CD4-positive, alpha-beta memory T cell (primary cell): Measurements from ENCODE around the gene EPB41L4A. TPM values are rescaled to one million over a fixed set of nuclear protein-coding genes. Genes with fewer than 3 reads are reported as not detected.

ENCODE experiments used
- CTCF ChIA-PET: fragments of 350-600 bp; sonication (Branson Sonifier 250); formaldehyde crosslinking; loops from one replicate; lab custom pipeline; 2021; ENCODE audit warnings: inconsistent platforms; ENCODE audit not compliant: partially characterized antibody; lab: Charles Lee
- POLR2A ChIA-PET: fragments of 350-600 bp; sonication (Branson Sonifier 250); formaldehyde crosslinking; loops from one replicate; lab custom pipeline; 2021; ENCODE audit not compliant: partially characterized antibody; lab: Charles Lee
- DNase-seq, 5 donors: peaks; one replicate each; pipeline versions ENCODE4 v3.0.0 to v3.0.0-alpha.2; 2020 to 2022; ENCODE audit warnings: mixed read lengths in 1 of 5
- H3K27ac ChIP-seq: one replicate; pipeline ENCODE4 v1.7.0; 2013; ENCODE audit warnings: low read depth, low read length
- H3K27me3 ChIP-seq: 2 replicates; pipeline ENCODE4 v1.7.0; 2013; ENCODE audit warnings: mild to moderate bottlenecking, low read length, moderate library complexity; ENCODE audit not compliant: insufficient read depth
- H3K36me3 ChIP-seq: 2 replicates; pipeline ENCODE4 v1.7.0; 2013; ENCODE audit warnings: mild to moderate bottlenecking, low read length, moderate library complexity; ENCODE audit not compliant: insufficient read depth
- H3K4me1 ChIP-seq: 2 replicates; pipeline ENCODE4 v1.7.0; 2013; ENCODE audit warnings: mild to moderate bottlenecking, low read length, moderate library complexity; ENCODE audit not compliant: insufficient read depth
- H3K4me3 ChIP-seq, 2 donors: one replicate each; pipeline ENCODE4 v1.7.0; 2013; ENCODE audit warnings: low read length in 2 of 2, mild to moderate bottlenecking in 1 of 2
- H3K9me3 ChIP-seq, 2 donors: one replicate each; pipeline ENCODE4 v1.7.0; 2013; ENCODE audit warnings: low read length in 2 of 2, control low read depth in 1 of 2; ENCODE audit not compliant: control insufficient read depth in 1 of 2
- H3K27ac Mint-ChIP-seq, 7 donors: one replicate each; pipeline ENCODE4 v1.8.0; 2020 to 2021; ENCODE audit warnings: mixed read lengths in 7 of 7, mild to moderate bottlenecking in 6 of 7, inconsistent platforms in 3 of 7, moderate library complexity in 3 of 7
- H3K27me3 Mint-ChIP-seq, 2 donors: one replicate each; pipeline ENCODE4 v1.8.0; 2020 to 2021; ENCODE audit warnings: mixed read lengths in 2 of 2
- H3K36me3 Mint-ChIP-seq, 2 donors: one replicate each; pipeline ENCODE4 v1.8.0; 2020 to 2021; ENCODE audit warnings: mixed read lengths in 2 of 2, inconsistent platforms in 1 of 2, mild to moderate bottlenecking in 1 of 2
- H3K4me1 Mint-ChIP-seq, 4 donors: one replicate each; pipeline ENCODE4 v1.8.0; 2020 to 2021; ENCODE audit warnings: mixed read lengths in 4 of 4, mild to moderate bottlenecking in 1 of 4
- H3K4me3 Mint-ChIP-seq, 8 donors: one replicate each; pipeline ENCODE4 v1.8.0; 2020 to 2021; ENCODE audit warnings: mixed read lengths in 8 of 8, mild to moderate bottlenecking in 7 of 8, moderate library complexity in 6 of 8, inconsistent platforms in 3 of 8
- H3K9me3 Mint-ChIP-seq, 8 donors: one replicate each; pipeline ENCODE4 v1.8.0; 2020 to 2021; ENCODE audit warnings: mixed read lengths in 8 of 8, mild to moderate bottlenecking in 5 of 8, inconsistent platforms in 3 of 8, moderate library complexity in 1 of 8
- intact Hi-C: fragments of 100-400 bp; cut with micrococcal nuclease; formaldehyde crosslinking; loops from one replicate; pipeline ENCODE4 v1.15.1; 2023
- polyA plus RNA-seq, 2 donors: library from polyadenylated mRNA; unstranded; fragments of 300-500 nt; fragmentation: Illumina TruSeq; gene quantifications; one replicate each; pipeline ENCODE4 v1.2.3, GENCODE V29; 2021
- total RNA-seq, 2 experiments: library from RNA; stranded (reverse); gene quantifications; one replicate each; pipeline ENCODE4 v1.2.3, GENCODE V29; 2021

EPB41L4A gene
- total and polyA plus RNA-seq, 4 experiments from 2014 or later = 0.30 to 1.1 (median 0.72) TPM

DNA sequence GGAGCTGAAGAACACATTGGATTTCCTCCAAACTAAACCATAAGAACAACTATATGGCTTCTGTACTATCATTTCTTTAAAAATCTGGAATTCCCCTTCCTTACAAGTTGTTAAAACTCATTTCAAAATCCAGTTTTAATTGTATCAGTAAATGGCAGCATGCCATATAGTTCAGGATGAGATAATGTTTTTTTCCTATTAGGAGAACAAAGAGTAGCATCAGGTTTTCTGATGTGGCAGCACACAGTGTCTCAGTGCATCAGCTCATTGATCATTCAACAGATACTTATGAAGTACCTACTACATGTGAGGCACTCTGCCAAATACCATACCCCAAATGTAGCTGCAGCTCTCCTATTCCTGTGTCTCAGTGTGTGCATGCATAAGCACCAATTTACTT, 161.1 kb downstream of the EPB41L4A start:
- H3K9me3 ChIP-seq = no peaks in the 10 kb centered on the region
- ChIA-PET POLR2A (no interaction called here), CTCF (no interaction called here)
- Mint-ChIP-seq H3K27ac (no peak overlapping the region), H3K27me3 (peaks cover 2 to 6% of the 10 kb centered on the region in 2 donors), H3K4me3 (no peak overlapping the region), H3K4me1 (no peaks in the 10 kb centered on the region), H3K9me3 (no peaks in the 10 kb centered on the region), H3K36me3 (no peaks in the 10 kb centered on the region)
- no peaks in the 10 kb centered on the region for H3K36me3 ChIP-seq
- H3K27ac ChIP-seq = no peak overlapping the region
- intact Hi-C loops = no loop called here
- DNase-seq = no peak
- H3K4me1 ChIP-seq = no peaks in the 10 kb centered on the region
- H3K27me3 ChIP-seq = no peaks in the 10 kb centered on the region
- H3K4me3 ChIP-seq = no peak overlapping the region

DNA sequence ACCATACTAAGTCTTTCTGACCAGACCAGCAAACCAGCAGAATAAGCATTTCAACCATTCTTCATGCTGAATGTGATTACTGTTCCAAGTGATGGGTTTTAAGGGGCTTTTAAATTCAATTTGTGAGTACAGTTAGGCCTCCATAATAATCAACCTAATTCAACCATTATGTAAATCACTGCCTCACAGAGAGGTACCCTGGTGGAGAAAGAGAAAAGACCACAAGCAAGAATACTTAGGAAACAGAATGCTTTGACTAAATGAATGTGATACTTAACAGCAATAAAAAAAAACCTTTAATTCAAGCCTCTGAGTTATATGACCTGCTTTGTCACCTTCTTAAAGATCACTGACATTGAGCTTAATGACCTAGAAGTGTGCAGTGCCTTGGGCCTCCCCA, 162.1 kb downstream of the EPB41L4A start:
- no peak overlapping the region for H3K4me3 ChIP-seq
- no peaks in the 10 kb centered on the region for H3K36me3 ChIP-seq
- no peaks in the 10 kb centered on the region for H3K36me3 Mint-ChIP-seq
- no peak overlapping the region for H3K27ac Mint-ChIP-seq
- ChIA-PET POLR2A (no interaction called here), CTCF (no interaction called here)
- no peak overlapping the region for H3K27ac ChIP-seq
- H3K9me3 ChIP-seq = no peaks in the 10 kb centered on the region
- no peaks in the 10 kb centered on the region for H3K4me1 ChIP-seq
- no peaks in the 10 kb centered on the region for H3K4me1 Mint-ChIP-seq
- H3K9me3 Mint-ChIP-seq = no peaks in the 10 kb centered on the region
- no peak for DNase-seq
- no peak overlapping the region for H3K4me3 Mint-ChIP-seq
- peaks cover 2 to 6% of the 10 kb centered on the region in 2 donors for H3K27me3 Mint-ChIP-seq
- no peaks in the 10 kb centered on the region for H3K27me3 ChIP-seq
- intact Hi-C loops = no loop called here

DNA sequence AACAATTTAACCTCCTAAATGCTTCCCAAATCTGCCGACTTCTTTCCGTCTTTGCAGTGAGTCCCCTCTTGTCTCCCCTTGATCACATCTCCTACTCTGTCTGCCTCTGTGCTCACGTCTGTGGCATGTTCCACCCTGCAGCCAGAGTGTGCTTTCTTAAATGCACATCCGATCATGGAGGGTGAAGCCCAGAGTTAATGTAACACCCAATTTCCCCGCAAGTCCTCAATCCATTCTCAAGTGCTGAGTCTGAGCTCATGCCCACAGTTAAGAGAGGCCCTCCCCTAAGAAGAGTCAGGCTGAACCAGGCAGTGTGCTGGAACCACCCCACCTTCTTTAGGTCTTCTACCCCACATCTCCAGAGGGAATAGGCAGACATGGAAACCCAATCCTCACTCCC, 164.8 kb downstream of the EPB41L4A start:
- H3K4me1 ChIP-seq = no peaks in the 10 kb centered on the region
- H3K4me3 Mint-ChIP-seq = no peak overlapping the region
- no peak overlapping the region for H3K4me3 ChIP-seq
- H3K36me3 Mint-ChIP-seq = no peaks in the 10 kb centered on the region
- ChIA-PET POLR2A (no interaction called here), CTCF (no interaction called here)
- DNase-seq = no peak
- no peaks in the 10 kb centered on the region for H3K4me1 Mint-ChIP-seq
- H3K27ac ChIP-seq = no peak overlapping the region
- intact Hi-C loops = no loop called here
- H3K27ac Mint-ChIP-seq = no peak overlapping the region
- H3K27me3 Mint-ChIP-seq = peaks cover 2 to 6% of the 10 kb centered on the region in 2 donors
- H3K27me3 ChIP-seq = no peaks in the 10 kb centered on the region
- H3K9me3 ChIP-seq = no peaks in the 10 kb centered on the region
- H3K9me3 Mint-ChIP-seq = no peaks in the 10 kb centered on the region
- H3K36me3 ChIP-seq = no peaks in the 10 kb centered on the region

DNA sequence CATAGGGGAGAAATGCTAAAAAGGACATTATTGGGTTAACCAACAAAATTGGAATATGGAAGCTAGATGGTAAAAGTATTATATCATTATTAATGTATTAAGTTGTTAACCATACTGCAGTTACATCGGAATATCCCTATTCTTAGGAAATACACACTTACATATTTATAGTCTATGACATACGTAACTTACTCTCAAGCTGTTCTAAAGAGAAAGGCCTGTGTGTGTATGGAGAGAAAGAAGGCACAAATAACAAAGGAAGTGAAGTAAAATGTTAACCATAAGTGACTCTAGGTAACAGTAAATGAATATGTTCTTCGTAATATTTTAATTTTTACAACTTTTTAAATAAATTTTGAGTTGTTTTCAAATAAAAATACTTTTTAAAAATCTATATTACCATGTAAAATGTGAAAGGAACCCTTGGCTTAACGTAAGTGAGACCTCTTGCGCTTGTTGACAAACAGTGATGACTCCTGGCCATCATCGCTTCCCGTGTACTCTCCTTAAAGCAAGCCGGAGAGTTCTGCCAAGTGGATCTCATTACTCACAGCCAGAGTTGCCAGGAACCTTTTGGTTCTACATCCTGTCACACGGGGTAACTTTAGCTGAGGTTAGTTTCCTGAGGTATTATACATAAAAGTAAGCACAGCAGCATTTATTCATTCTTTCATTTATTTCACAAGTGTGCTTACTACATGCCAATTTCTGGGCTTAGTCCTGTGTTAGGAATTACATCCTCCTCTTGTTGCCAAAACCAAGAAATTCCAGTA, 165.4 kb downstream of the EPB41L4A start:
- ChIA-PET CTCF (no interaction called here), POLR2A (no interaction called here)
- H3K27me3 Mint-ChIP-seq = peaks cover 3% of the 10 kb centered on the region in 2 donors
- no peak for DNase-seq
- no peak overlapping the region for H3K27ac ChIP-seq
- no peak overlapping the region for H3K27ac Mint-ChIP-seq
- intact Hi-C loops = no loop called here
- no peaks in the 10 kb centered on the region for H3K36me3 Mint-ChIP-seq
- H3K4me3 Mint-ChIP-seq = no peak overlapping the region
- no peaks in the 10 kb centered on the region for H3K9me3 ChIP-seq
- no peaks in the 10 kb centered on the region for H3K4me1 Mint-ChIP-seq
- H3K9me3 Mint-ChIP-seq = no peaks in the 10 kb centered on the region
- no peaks in the 10 kb centered on the region for H3K36me3 ChIP-seq
- no peaks in the 10 kb centered on the region for H3K27me3 ChIP-seq
- H3K4me3 ChIP-seq = no peak overlapping the region
- H3K4me1 ChIP-seq = no peaks in the 10 kb centered on the region

DNA sequence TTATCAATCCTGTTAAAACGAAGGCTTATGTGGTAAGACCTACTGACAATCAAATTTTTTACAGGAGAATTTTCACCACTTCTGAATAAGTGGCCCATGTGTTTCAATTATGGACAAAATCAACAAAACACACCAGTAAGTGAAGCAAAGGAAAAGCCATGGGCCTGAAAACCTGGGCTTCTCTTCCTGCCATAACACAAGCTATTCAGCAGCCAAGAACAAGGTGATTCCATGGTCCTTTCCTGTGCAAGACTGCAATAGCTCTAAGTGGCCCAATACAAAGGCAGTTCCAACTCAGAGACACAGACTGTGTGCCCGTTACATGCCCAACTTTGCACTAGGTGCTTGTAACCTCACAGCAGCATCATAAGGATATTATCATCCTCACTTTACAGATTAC, 168.5 kb downstream of the EPB41L4A start:
- H3K9me3 Mint-ChIP-seq = no peaks in the 10 kb centered on the region
- Histone ChIP-seq H3K27ac (no peak overlapping the region), H3K4me3 (no peak overlapping the region), H3K4me1 (no peaks in the 10 kb centered on the region), H3K36me3 (no peaks in the 10 kb centered on the region), H3K27me3 (no peaks in the 10 kb centered on the region), H3K9me3 (no peaks in the 10 kb centered on the region)
- no peaks in the 10 kb centered on the region for H3K36me3 Mint-ChIP-seq
- DNase-seq = no peak
- H3K27ac Mint-ChIP-seq = no peak overlapping the region
- ChIA-PET POLR2A (no interaction called here), CTCF (no interaction called here)
- H3K4me3 Mint-ChIP-seq = no peak overlapping the region
- peaks cover 0 to 5% of the 10 kb centered on the region in 2 donors for H3K27me3 Mint-ChIP-seq
- intact Hi-C loops = no loop called here
- H3K4me1 Mint-ChIP-seq = no peaks in the 10 kb centered on the region

DNA sequence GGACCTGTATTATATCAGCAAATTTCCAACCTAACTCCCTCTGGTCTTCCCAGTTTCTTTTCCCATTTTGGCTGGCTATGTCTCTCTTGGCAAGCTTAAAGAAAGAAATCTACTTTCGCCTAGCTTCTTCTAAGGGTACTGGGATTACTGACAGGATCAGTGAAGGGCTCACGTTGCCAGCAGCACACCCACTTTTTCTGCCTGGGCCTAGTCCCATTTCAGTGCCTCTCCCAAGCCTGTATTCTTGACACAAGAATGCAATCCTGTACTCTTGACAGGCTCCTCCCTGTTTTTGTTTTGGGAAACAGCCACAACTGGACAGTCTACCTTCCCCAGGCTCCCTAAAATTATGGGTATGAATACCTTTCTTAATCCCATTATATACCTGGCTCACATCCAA, 170.5 kb downstream of the EPB41L4A start:
- Mint-ChIP-seq H3K4me3 (no peak overlapping the region), H3K27ac (no peak overlapping the region), H3K27me3 (peaks cover 2 to 7% of the 10 kb centered on the region in 2 donors), H3K36me3 (no peaks in the 10 kb centered on the region), H3K9me3 (no peaks in the 10 kb centered on the region), H3K4me1 (no peaks in the 10 kb centered on the region)
- Histone ChIP-seq H3K4me1 (no peaks in the 10 kb centered on the region), H3K27me3 (no peaks in the 10 kb centered on the region), H3K4me3 (no peak overlapping the region), H3K27ac (no peak overlapping the region), H3K36me3 (no peaks in the 10 kb centered on the region), H3K9me3 (no peaks in the 10 kb centered on the region)
- CTCF ChIA-PET = no interaction called here
- POLR2A ChIA-PET = no interaction called here
- DNase-seq = no peak
- intact Hi-C loops = no loop called here

DNA sequence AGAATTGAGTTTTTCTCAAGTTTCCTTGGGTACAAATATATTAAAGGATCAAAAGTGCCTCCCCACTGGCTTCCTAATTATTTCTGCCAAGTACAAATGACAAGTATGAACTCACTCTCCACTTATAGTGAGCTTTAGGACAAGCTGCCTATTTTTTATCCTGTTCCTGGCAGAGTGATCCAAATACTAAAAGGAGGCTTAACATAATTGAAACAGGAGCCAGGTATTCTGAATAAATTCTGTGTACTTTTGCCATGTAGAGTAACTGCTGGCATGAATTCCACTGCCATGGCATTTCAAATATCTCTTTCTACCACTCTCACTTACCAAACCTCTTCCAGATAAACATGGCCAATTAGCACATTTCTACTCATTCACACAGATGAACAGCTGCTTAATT, 171.1 kb downstream of the EPB41L4A start:
- no peak overlapping the region for H3K4me3 ChIP-seq
- no peak overlapping the region for H3K4me3 Mint-ChIP-seq

More for the DNA sequence above, 171.1 kb downstream of the EPB41L4A start:
- intact Hi-C loops = no loop called here
- H3K4me1 ChIP-seq = no peaks in the 10 kb centered on the region
- Mint-ChIP-seq H3K9me3 (no peaks in the 10 kb centered on the region), H3K4me1 (no peaks in the 10 kb centered on the region), H3K27ac (no peak overlapping the region), H3K27me3 (peaks cover 2 to 7% of the 10 kb centered on the region in 2 donors), H3K36me3 (no peaks in the 10 kb centered on the region)
- CTCF ChIA-PET = no interaction called here
- H3K27me3 ChIP-seq = no peaks in the 10 kb centered on the region
- no peaks in the 10 kb centered on the region for H3K9me3 ChIP-seq
- no peak overlapping the region for H3K27ac ChIP-seq
- H3K36me3 ChIP-seq = no peaks in the 10 kb centered on the region
- no peak for DNase-seq
- POLR2A ChIA-PET = no interaction called here
